HG03066 (cell line): Measurements from ENCODE around the gene EPO.
"Not testable (repeated sequence)": the region's sequence is repeated elsewhere in the genome, so short reads cannot be mapped to it uniquely, and the experiment has no call there.

Experiments used
- ATAC-seq: cut with Tn5 transposase; IDR thresholded peaks from one replicate; pipeline ENCODE4 v1.9.1; 2021; ENCODE audit warnings: low read depth; ENCODE audit not compliant: unreplicated experiment

The EPO gene

GRCh38 chr7:100701089-100701488 is 19.2 kb upstream of the EPO start:
- ATAC-seq, result not testable (repeated sequence)

- peak; percentile 55 for ATAC-seq
Measured at GRCh38 chr7:100705320-100705752, 14.9 kb upstream of the EPO start.

GRCh38 chr7:100705753-100706671 is 14.3 kb upstream of the EPO start, which contains the start of gene POP7:
TSS of gene POP7 (plus strand) at chr7:100706121. CDS start at chr7:100706831, 710 bp downstream.
- peak; percentile 88 for ATAC-seq

- ATAC-seq, result no peak
Measured at GRCh38 chr7:100706672-100707311, 13.5 kb upstream of the EPO start.

GRCh38 chr7:100708395-100708794 is 11.9 kb upstream of the EPO start:
- ATAC-seq, result no peak

GRCh38 chr7:100710452-100710851 is 9.8 kb upstream of the EPO start:
- no peak for ATAC-seq

- ATAC-seq, result no peak
Measured at GRCh38 chr7:100711369-100711768, 8.9 kb upstream of the EPO start.

- no peak for ATAC-seq
Measured at GRCh38 chr7:100714725-100715124, 5.5 kb upstream of the EPO start.

GRCh38 chr7:100717073-100717472 is 3.2 kb upstream of the EPO start:
- not testable (repeated sequence) for ATAC-seq

- ATAC-seq, result no peak
Measured at GRCh38 chr7:100719523-100720278, 567 bp upstream of the EPO start.

GRCh38 chr7:100720671-100721504 is 620 bp downstream of the EPO start:
- ATAC-seq, result no peak

- no peak for ATAC-seq
Measured at GRCh38 chr7:100721505-100721812, 1.2 kb downstream of the EPO start.

GRCh38 chr7:100722480-100723212 is 2.4 kb downstream of the EPO start:
- ATAC-seq, result no peak

GRCh38 chr7:100723732-100724275 is 3.5 kb downstream of the EPO start:
- no peak for ATAC-seq

- not testable (repeated sequence) for ATAC-seq
Measured at GRCh38 chr7:100724364-100724763, 4.1 kb downstream of the EPO start.

GRCh38 chr7:100726996-100727761 is 6.9 kb downstream of the EPO start:
- no peak for ATAC-seq

GRCh38 chr7:100728196-100728595 is 7.9 kb downstream of the EPO start:
- ATAC-seq, result no peak

GRCh38 chr7:100730136-100730800 is 10.0 kb downstream of the EPO start:
- no peak for ATAC-seq
